OCI-LY1 (cell line): ENCODE results near the gene DLX5.

Experiments used
- H2AFZ ChIP-seq: fragments of 200-600 bp; sonication (generic), shearing (Covaris generic); 2 replicates; pipeline ENCODE4 v1.6.0; 2014; ENCODE audit warnings: antibody characterized with exemption, mild to moderate bottlenecking, low read length
- H3F3A ChIP-seq: fragments of 200-600 bp; sonication (generic), shearing (Covaris generic); 2 replicates; pipeline ENCODE4 v1.6.0; 2014; ENCODE audit warnings: mild to moderate bottlenecking, antibody characterized with exemption, low read length, moderate library complexity; ENCODE audit not compliant: insufficient read depth
- H3K27ac ChIP-seq: fragments of 200-600 bp; sonication (generic); 2 replicates; pipeline ENCODE4 v1.5.1; 2014; ENCODE audit warnings: low read length, mixed run types, mild to moderate bottlenecking, low read depth; ENCODE audit not compliant: poor library complexity, severe bottlenecking
- H3K27me3 ChIP-seq: fragments of 200-600 bp; sonication (generic); 2 replicates; pipeline ENCODE4 v1.6.0; 2014; ENCODE audit warnings: antibody characterized with exemption, mild to moderate bottlenecking, low read length, moderate library complexity; ENCODE audit not compliant: insufficient read depth
- H3K36me3 ChIP-seq: fragments of 200-600 bp; sonication (generic); 2 replicates; pipeline ENCODE4 v1.6.1; 2014; ENCODE audit warnings: mild to moderate bottlenecking, antibody characterized with exemption, low read length, moderate library complexity, mixed read lengths; ENCODE audit not compliant: insufficient read depth
- H3K4me1 ChIP-seq: fragments of 200-600 bp; sonication (generic); 2 replicates; pipeline ENCODE4 v1.5.1; 2014; ENCODE audit warnings: mild to moderate bottlenecking, low read length, moderate library complexity; ENCODE audit not compliant: insufficient read depth, severe bottlenecking
- H3K4me2 ChIP-seq: fragments of 200-600 bp; sonication (generic), shearing (Covaris generic); 2 replicates; pipeline ENCODE4 v1.6.1; 2014; ENCODE audit warnings: low read length
- H3K4me3 ChIP-seq: fragments of 200-600 bp; sonication (generic); 2 replicates; pipeline ENCODE4 v1.5.1; 2014; ENCODE audit warnings: low read length, low read depth, mild to moderate bottlenecking, mixed read lengths; ENCODE audit not compliant: poor library complexity, severe bottlenecking
- H3K79me2 ChIP-seq: fragments of 200-600 bp; shearing (Covaris generic); 2 replicates; pipeline ENCODE4 v1.6.1; 2016; ENCODE audit warnings: mixed run types, low read length, mixed read lengths; ENCODE audit not compliant: insufficient read depth
- H3K9ac ChIP-seq: fragments of 200-600 bp; sonication (generic), shearing (Covaris generic); 2 replicates; pipeline ENCODE4 v1.6.1; 2014; ENCODE audit warnings: mild to moderate bottlenecking, low read length, mixed read lengths
- H3K9me2 ChIP-seq: fragments of 200-600 bp; sonication (generic), shearing (Covaris generic); 2 replicates; pipeline ENCODE4 v1.6.1; 2014; ENCODE audit warnings: low read depth, mild to moderate bottlenecking, low read length, mixed read lengths
- H3K9me3 ChIP-seq: fragments of 200-600 bp; shearing (Covaris generic); 2 replicates; pipeline ENCODE4 v1.6.1; 2014; ENCODE audit warnings: low read length, mixed read lengths
- H4K20me1 ChIP-seq: fragments of 200-600 bp; sonication (generic), shearing (Covaris generic); 2 replicates; pipeline ENCODE4 v1.6.0; 2016; ENCODE audit warnings: mild to moderate bottlenecking, low read length; ENCODE audit not compliant: insufficient read depth
- EZH2 ChIP-seq: fragments of 200-600 bp; sonication (generic), shearing (Covaris generic); IDR thresholded peaks from 2 replicates; pipeline ENCODE4 v1.8.0; 2017; ENCODE audit warnings: borderline replicate concordance, mixed run types, mild to moderate bottlenecking, antibody characterized with exemption, low read length, moderate library complexity, mixed read lengths
- TF ChIP-seq, protein P1 (sequence below): fragments of 200-600 bp; sonication (generic), shearing (Covaris generic); IDR thresholded peaks from 2 replicates; pipeline ENCODE4 v1.5.1; 2017; ENCODE audit warnings: mild to moderate bottlenecking, antibody characterized with exemption, low read length, moderate library complexity, mixed read lengths

The DLX5 gene

DNA sequence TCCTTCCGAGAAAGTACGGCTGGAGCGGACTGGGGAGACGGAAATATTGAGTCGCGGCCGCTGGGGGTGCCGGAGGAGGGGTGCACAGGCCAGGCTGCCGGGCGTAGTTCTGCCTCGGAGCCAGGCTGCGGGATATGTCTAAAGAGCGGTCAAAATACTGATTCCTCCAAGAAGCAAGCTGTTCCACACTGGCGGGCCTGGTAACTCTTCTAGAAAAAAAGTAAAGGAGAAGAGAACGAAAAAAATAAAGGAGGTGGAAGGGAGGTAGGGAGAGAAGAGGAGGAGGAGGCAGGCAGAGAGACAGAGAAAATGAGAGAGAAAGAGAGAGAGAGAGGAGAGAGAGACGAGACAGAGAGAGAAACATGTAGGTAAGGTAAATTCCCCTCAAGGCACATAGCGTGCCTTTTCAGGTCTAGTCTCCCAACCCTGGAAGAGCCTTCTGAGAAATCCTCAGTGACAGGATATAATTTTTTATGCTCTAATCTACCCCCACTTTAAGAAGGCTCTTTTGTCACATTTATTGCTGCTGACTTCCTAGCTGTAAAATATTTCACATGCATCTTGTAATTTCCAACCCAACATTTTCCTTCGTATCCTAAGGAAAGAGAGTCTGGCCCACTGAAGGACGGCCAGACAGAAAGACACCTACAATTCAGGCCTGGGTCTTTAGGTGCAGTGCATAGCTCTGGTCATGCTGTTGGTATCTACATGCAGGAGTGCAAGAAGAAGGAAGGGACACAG lies 5.7 kb downstream of the DLX5 start:
- Histone ChIP-seq H3K27me3 (no peaks in the 10 kb centered on the region; the same call in 1 of the 2 replicates), H3K4me1 (no peaks in the 10 kb centered on the region)
- TF ChIP-seq, protein P1, sequence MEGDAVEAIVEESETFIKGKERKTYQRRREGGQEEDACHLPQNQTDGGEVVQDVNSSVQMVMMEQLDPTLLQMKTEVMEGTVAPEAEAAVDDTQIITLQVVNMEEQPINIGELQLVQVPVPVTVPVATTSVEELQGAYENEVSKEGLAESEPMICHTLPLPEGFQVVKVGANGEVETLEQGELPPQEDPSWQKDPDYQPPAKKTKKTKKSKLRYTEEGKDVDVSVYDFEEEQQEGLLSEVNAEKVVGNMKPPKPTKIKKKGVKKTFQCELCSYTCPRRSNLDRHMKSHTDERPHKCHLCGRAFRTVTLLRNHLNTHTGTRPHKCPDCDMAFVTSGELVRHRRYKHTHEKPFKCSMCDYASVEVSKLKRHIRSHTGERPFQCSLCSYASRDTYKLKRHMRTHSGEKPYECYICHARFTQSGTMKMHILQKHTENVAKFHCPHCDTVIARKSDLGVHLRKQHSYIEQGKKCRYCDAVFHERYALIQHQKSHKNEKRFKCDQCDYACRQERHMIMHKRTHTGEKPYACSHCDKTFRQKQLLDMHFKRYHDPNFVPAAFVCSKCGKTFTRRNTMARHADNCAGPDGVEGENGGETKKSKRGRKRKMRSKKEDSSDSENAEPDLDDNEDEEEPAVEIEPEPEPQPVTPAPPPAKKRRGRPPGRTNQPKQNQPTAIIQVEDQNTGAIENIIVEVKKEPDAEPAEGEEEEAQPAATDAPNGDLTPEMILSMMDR, result no peak
- TF ChIP-seq EZH2, result no peak

DNA sequence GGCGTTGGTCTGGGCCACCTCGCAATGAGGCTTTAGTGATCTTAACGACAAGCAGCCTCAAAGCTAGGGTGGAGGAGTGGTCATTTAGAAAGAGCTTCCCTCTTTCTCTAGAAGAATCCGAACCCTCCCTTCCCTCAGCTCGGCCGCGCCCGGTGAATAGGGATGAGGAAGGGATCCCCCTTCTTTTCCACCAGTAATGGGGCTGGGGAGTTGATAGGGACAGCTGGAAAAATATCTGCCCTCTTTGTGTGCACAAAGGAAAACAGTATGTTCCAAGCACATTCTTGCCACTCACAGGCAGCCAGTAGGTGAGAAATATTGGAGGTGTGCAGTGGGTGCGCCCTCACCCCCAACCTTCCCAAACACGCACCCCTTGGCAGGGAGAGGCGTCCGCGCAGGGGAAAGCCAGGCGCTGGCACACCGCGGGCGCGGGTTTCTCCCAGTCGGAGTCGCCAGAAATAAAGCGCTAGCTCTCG lies 6.5 kb downstream of the DLX5 start:
- no peaks in the 10 kb centered on the region for H4K20me1 ChIP-seq
- no peaks in the 10 kb centered on the region for H3K4me1 ChIP-seq
- no peak overlapping the region for H3K4me2 ChIP-seq
- H3F3A ChIP-seq, result no peaks in the 10 kb centered on the region
- H3K27ac ChIP-seq, result no peak overlapping the region
- no peaks in the 10 kb centered on the region; the same call in 1 of the 2 replicates for H3K27me3 ChIP-seq
- TF ChIP-seq EZH2, result no peak
- TF ChIP-seq, protein P1, result no peak
- no peak overlapping the region for H3K4me3 ChIP-seq
- H3K79me2 ChIP-seq, result no peaks in the 10 kb centered on the region
- no peak overlapping the region for H2AFZ ChIP-seq
- no peak overlapping the region for H3K9ac ChIP-seq
- H3K9me3 ChIP-seq, result no peaks in the 10 kb centered on the region
- H3K9me2 ChIP-seq, result no peaks in the 10 kb centered on the region
- no peaks in the 10 kb centered on the region for H3K36me3 ChIP-seq

More for the DNA sequence above, 5.7 kb downstream of the DLX5 start:
- Histone ChIP-seq H3K9me3 (no peaks in the 10 kb centered on the region), H3F3A (no peaks in the 10 kb centered on the region), H3K4me3 (no peak overlapping the region), H3K9ac (no peak overlapping the region), H2AFZ (no peak overlapping the region), H3K79me2 (no peaks in the 10 kb centered on the region), H4K20me1 (no peaks in the 10 kb centered on the region), H3K4me2 (no peak overlapping the region), H3K9me2 (no peaks in the 10 kb centered on the region), H3K27ac (no peak overlapping the region), H3K36me3 (no peaks in the 10 kb centered on the region)

DNA sequence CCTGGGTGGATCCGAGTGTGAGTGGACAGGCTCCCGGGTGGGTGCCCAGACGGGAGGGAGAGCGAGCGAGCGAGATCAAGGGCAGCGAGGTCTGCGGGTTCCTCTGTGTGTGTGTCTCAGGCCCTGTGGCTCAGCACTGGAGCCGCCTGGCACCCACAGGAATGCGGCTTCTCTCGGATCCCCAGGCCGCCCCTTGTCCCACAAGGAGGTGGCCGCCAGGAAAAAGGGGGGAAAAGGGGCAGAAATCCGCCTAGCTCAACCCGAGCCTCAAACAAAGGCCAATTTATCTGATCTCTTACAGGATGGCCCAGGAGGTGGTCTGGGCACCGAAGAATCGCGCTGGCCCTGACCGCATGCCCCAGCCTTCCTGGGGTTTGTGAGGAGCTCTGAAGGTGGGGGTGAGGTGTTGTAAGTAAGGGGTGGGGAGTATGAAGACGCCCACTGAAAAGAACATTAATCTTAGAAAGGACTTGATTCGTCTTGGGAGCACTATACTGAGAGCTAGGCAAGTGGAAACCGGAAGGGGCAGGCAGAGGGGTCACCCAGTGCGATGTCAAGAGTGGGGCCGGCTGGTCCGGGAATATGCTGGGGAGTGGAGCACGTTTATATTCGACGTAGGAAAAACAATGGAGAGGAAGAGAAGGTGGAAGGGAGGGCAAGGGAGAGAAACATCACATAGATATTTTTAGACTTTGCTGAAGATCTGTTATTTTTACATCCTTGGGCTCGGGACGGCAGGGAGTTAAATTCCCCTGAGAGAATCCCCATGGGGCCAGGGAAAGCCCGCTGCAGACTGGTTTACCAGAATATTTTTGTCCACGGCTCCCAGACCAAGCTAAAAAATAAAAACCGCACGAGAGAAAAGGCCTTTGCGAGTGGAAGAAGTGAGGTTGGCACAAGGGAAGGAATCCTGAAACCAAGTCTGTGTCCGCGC lies 7.2 kb downstream of the DLX5 start:
- H4K20me1 ChIP-seq, result no peaks in the 10 kb centered on the region
- H3K27me3 ChIP-seq, result no peaks in the 10 kb centered on the region; the same call in 1 of the 2 replicates
- no peaks in the 10 kb centered on the region for H3F3A ChIP-seq
- H3K36me3 ChIP-seq, result no peaks in the 10 kb centered on the region
- H3K4me1 ChIP-seq, result no peaks in the 10 kb centered on the region
- H2AFZ ChIP-seq, result no peak overlapping the region
- H3K9me2 ChIP-seq, result no peaks in the 10 kb centered on the region
- no peak overlapping the region for H3K9ac ChIP-seq
- H3K9me3 ChIP-seq, result no peaks in the 10 kb centered on the region
- H3K27ac ChIP-seq, result no peak overlapping the region
- no peak overlapping the region for H3K4me3 ChIP-seq
- TF ChIP-seq EZH2, result no peak
- TF ChIP-seq, protein P1, result no peak
- no peaks in the 10 kb centered on the region for H3K79me2 ChIP-seq
- H3K4me2 ChIP-seq, result no peak overlapping the region
